ENCODE measurements around the gene CAMK2D.

Gene CAMK2D

DNA sequence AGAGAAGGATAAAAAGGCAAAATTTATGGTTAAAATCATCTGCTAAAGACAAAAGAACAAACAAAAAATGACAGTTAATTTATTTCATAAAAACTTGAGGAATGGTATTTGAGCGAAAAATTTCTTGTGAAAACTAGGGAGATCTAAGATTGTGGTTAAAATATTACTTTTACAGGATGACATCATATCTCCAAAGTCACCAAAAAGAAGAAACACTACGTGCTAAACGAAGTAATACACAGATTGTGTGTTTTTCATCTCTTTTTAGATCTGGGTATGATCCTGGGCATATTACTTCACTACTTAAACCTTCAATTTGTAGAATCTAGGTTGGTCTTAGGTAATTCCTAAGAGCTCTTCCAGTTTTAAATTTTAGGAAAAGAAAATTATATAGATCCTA lies 107.7 kb downstream of the CAMK2D start:
- no peak for DNase-seq (ENCODE audit: low spot score)
- TF ChIP-seq, protein P1, sequence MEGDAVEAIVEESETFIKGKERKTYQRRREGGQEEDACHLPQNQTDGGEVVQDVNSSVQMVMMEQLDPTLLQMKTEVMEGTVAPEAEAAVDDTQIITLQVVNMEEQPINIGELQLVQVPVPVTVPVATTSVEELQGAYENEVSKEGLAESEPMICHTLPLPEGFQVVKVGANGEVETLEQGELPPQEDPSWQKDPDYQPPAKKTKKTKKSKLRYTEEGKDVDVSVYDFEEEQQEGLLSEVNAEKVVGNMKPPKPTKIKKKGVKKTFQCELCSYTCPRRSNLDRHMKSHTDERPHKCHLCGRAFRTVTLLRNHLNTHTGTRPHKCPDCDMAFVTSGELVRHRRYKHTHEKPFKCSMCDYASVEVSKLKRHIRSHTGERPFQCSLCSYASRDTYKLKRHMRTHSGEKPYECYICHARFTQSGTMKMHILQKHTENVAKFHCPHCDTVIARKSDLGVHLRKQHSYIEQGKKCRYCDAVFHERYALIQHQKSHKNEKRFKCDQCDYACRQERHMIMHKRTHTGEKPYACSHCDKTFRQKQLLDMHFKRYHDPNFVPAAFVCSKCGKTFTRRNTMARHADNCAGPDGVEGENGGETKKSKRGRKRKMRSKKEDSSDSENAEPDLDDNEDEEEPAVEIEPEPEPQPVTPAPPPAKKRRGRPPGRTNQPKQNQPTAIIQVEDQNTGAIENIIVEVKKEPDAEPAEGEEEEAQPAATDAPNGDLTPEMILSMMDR (IDR thresholded peaks at IDR 0.05; ENCODE audit: extremely low read depth, missing control alignments) = no peak

DNA sequence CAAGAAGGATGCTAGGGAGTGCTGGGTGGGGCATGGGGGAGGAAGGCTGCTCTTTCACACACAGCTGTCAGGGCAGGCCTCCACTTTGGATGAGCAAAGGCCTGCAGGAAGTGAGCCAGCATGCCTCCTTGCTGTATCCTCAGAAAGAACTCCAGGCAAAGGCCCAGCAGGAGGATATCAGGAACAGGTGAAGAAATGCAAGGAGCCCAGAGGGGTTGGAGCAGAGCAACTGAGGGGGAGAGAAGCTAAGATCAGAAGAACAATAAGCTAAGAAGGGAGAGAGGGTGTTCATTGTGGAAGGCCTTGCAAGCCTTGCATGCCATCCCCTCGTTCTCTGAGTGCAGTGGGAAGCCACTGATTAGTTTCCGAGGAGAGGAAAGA lies 115.1 kb downstream of the CAMK2D start:
- TF ChIP-seq, protein P1 (IDR thresholded peaks at IDR 0.05; ENCODE audit: extremely low read depth, missing control alignments) = no peak
- DNase-seq (ENCODE audit: low spot score) = no peak

DNA sequence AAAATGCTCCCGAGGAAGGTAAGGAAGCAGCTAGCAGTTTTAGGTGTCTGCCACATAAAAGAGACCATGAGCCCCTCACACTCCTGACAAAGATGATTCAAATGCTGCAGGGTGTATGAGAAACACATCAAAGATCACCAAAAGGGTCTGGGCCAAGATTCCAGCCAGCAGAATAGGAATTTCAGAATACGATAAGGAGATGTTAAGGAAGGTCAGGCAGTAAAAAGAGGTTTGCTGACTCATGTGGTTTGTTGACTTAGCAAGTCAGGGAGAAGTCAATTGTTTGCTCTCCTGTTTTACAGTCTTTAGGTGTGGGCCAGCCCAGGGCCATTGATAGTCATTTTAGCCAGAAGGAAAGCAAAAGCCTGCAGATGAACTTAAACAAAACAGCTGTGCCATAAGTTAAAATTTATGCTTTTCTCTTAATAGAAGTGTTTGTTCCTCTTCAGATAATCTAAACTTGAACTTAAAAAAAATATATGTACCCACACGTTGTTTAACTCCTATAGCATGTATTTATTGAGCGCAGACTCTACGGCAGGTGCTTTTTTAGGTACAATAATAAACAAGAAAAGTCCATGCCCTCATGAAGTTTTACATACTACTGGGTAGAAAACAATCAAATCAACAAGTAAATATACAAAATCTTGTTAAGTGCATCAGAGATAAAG lies 115.6 kb downstream of the CAMK2D start:
- TF ChIP-seq, protein P1 (IDR thresholded peaks at IDR 0.05; ENCODE audit: extremely low read depth, missing control alignments) = no peak
- DNase-seq (ENCODE audit: low spot score) = no peak

DNA sequence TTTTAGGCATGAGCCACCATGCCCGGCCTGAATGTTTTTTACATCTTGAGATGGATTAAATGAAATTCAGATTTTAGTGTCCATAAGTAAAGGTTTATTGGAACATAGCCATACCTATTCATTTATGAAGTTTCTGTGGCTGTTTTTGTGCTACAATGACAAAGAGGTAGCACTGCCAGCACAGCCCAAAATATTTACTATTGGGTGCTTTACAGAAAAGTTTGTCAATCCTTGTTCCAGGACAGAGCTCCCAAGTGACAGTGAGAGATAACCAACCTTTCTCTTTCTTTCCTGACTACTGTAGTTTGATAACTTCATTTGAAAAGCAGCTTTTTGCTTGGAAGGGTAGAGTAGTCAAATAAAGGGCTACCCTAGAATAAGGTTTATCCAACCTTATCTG lies 116.2 kb downstream of the CAMK2D start:
- TF ChIP-seq, protein P1 (IDR thresholded peaks at IDR 0.05; ENCODE audit: extremely low read depth, missing control alignments) = no peak
- DNase-seq (ENCODE audit: low spot score) = no peak

DNA sequence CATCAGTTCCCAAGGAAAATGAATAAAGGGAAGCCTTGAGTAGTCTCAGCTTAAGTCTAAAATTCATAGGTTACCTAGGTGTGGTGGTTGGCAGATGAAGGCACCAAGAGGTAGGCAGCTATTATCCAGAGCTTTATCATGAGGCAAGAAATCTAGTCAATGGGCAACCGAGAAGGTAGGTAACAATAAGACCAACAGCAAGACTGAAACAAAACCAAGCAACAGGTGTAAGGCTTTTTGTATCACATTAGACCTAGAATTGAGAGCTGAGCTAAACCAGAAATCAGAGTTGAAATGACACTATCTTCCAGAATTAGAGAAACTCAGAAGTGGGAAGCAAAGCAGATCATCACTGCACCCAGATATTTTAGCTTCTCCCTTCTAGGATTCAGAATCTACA lies 117.1 kb downstream of the CAMK2D start:
- no peak for DNase-seq (ENCODE audit: low spot score)
- TF ChIP-seq, protein P1 (IDR thresholded peaks at IDR 0.05; ENCODE audit: extremely low read depth, missing control alignments) = no peak

DNA sequence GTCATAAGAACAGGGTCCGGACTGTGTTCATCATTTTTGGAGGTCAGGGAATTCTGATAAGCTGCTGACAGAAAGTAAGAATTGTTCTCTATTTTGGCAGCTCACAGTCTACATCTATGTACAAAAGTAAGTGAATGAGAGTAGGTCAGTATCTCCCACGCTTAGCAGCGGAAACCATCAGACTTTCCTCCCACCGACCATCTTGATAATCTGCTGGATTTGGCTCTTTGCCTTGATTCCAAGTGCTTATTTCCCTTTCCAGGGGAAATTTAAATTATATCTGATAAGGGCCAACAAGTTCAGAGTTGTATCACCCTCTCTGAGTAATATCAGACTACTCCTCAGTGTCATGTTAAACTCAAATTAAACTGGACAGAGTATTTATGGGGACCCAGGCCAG lies 118.0 kb downstream of the CAMK2D start:
- TF ChIP-seq, protein P1 (IDR thresholded peaks at IDR 0.05; ENCODE audit: extremely low read depth, missing control alignments) = no peak
- no peak for DNase-seq (ENCODE audit: low spot score)

DNA sequence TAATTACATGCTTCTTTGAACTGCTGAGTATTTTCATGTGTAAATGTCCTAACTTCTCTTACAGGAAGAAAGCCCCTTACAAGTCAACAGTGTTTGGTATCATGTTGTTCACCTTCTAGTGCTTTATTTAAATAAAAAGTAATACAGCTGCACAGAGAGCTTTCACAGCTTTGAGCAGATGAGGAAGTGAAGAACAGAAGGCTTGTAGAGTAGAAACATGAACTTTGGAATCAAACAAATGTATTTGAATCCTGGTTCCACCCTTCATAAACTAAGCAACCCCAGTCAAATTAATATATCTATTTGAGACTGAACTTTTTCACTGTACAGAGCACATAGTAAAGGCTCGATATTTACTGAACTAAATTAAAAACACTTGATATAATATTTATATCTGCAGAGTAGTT lies 120.5 kb downstream of the CAMK2D start:
- peak; percentile 27 for DNase-seq (ENCODE audit: low spot score)
- TF ChIP-seq, protein P1 (IDR thresholded peaks at IDR 0.05; ENCODE audit: extremely low read depth, missing control alignments) = no peak
